ENCODE data around the gene SH3BP2.

Gene SH3BP2

GRCh38 chr4:2799971-2800690, 7.2 kb downstream of the SH3BP2 start:
- Histone ChIP-seq H3K4me3 (ENCODE audit: severe bottlenecking) (peak overlapping the region; percentile 4), H3K27ac (ENCODE audit: poor library complexity, severe bottlenecking) (peak overlapping the region; percentile 86)
- peak; percentile 22; the same call in 2 of the 3 replicates for ATAC-seq (ENCODE audit: low read depth)

GRCh38 chr4:2800691-2801596, 8.1 kb downstream of the SH3BP2 start:
- Histone ChIP-seq H3K9me3 (ENCODE audit: severe bottlenecking) (no peaks in the 10 kb centered on the region), H3K27ac (ENCODE audit: poor library complexity, severe bottlenecking) (peak overlapping the region; percentile 86), H3K36me3 (ENCODE audit: low read depth) (peaks cover 9% of the 10 kb centered on the region), H3K4me1 (ENCODE audit: insufficient read depth, poor library complexity, severe bottlenecking) (peaks cover 68% of the 10 kb centered on the region), H3K4me3 (ENCODE audit: severe bottlenecking) (peak overlapping the region; percentile 4), H3K27me3 (ENCODE audit: insufficient read depth, poor library complexity, severe bottlenecking) (no peaks in the 10 kb centered on the region)
- no peak for TF ChIP-seq CTCF (IDR thresholded peaks at IDR 0.05; ENCODE audit: poor library complexity, severe bottlenecking)
- ATAC-seq (ENCODE audit: low read depth) (no peak), DNase-seq (ENCODE audit: low spot score) (peak; percentile 62)

More at GRCh38 chr4:2799971-2800690, 7.2 kb downstream of the SH3BP2 start:
- DNase-seq (ENCODE audit: low spot score), result peak; percentile 65
- no peak for TF ChIP-seq CTCF (IDR thresholded peaks at IDR 0.05; ENCODE audit: poor library complexity, severe bottlenecking)
- peaks cover 65% of the 10 kb centered on the region for H3K4me1 ChIP-seq (ENCODE audit: insufficient read depth, poor library complexity, severe bottlenecking)
- peaks cover 9% of the 10 kb centered on the region for H3K36me3 ChIP-seq (ENCODE audit: low read depth)
- no peaks in the 10 kb centered on the region for H3K27me3 ChIP-seq (ENCODE audit: insufficient read depth, poor library complexity, severe bottlenecking)
- no peaks in the 10 kb centered on the region for H3K9me3 ChIP-seq (ENCODE audit: severe bottlenecking)

GRCh38 chr4:2802618-2803531, 10.0 kb downstream of the SH3BP2 start:
- Histone ChIP-seq H3K27ac (ENCODE audit: poor library complexity, severe bottlenecking) (no peak overlapping the region), H3K36me3 (ENCODE audit: low read depth) (peaks cover 21% of the 10 kb centered on the region)

More at GRCh38 chr4:2802618-2803531, 10.0 kb downstream of the SH3BP2 start:
- Histone ChIP-seq H3K9me3 (ENCODE audit: severe bottlenecking) (no peaks in the 10 kb centered on the region), H3K27me3 (ENCODE audit: insufficient read depth, poor library complexity, severe bottlenecking) (no peaks in the 10 kb centered on the region), H3K4me1 (ENCODE audit: insufficient read depth, poor library complexity, severe bottlenecking) (peaks cover 54% of the 10 kb centered on the region), H3K4me3 (ENCODE audit: severe bottlenecking) (no peak overlapping the region)
- no peak for ATAC-seq (ENCODE audit: low read depth)
- TF ChIP-seq CTCF (IDR thresholded peaks at IDR 0.05; ENCODE audit: poor library complexity, severe bottlenecking), result no peak
- DNase-seq (ENCODE audit: low spot score), result peak; percentile 62
